Epithelial cell of esophagus (primary cell): Measurements from ENCODE around the gene MAP3K19.

Source experiments
- DNase-seq: peaks from one replicate; pipeline ENCODE4 v3.0.0; 2010; ENCODE audit warnings: low read depth
- H3K4me3 ChIP-seq: 2 replicates; pipeline ENCODE4 v1.5.1; 2011; ENCODE audit warnings: mild to moderate bottlenecking, low read length, control low read depth
- CTCF ChIP-seq: IDR thresholded peaks from 2 replicates; pipeline ENCODE4 v1.5.1; 2011; ENCODE audit warnings: low read depth, mild to moderate bottlenecking, low read length, control low read depth, inconsistent platforms; ENCODE audit not compliant: insufficient read depth; ENCODE audit errors: missing control alignments

The MAP3K19 gene

GRCh38 chr2:134933732-134934131, 113.5 kb downstream of the MAP3K19 start:
- TF ChIP-seq CTCF = no peak
- no peak for DNase-seq
- no peak overlapping the region for H3K4me3 ChIP-seq

- H3K4me3 ChIP-seq = no peak overlapping the region
- TF ChIP-seq CTCF = no peak
- DNase-seq = no peak
Measured at GRCh38 chr2:134932864-134933526, 114.3 kb downstream of the MAP3K19 start.

GRCh38 chr2:134927195-134927594, 120.1 kb downstream of the MAP3K19 start:
- no peak for TF ChIP-seq CTCF
- DNase-seq = peak; percentile 68
- H3K4me3 ChIP-seq = no peak overlapping the region

- H3K4me3 ChIP-seq = no peak overlapping the region
- DNase-seq = peak; percentile 27
- no peak for TF ChIP-seq CTCF
Measured at GRCh38 chr2:134926231-134926931, 120.9 kb downstream of the MAP3K19 start.

GRCh38 chr2:134924912-134925311, 122.3 kb downstream of the MAP3K19 start:
- no peak for DNase-seq
- TF ChIP-seq CTCF = no peak
- H3K4me3 ChIP-seq = no peak overlapping the region

- peak; percentile 40 for DNase-seq
Measured at GRCh38 chr2:134919341-134920210, 127.7 kb downstream of the MAP3K19 start.

More at GRCh38 chr2:134919341-134920210, 127.7 kb downstream of the MAP3K19 start:
- peak overlapping the region; percentile 84 for H3K4me3 ChIP-seq
- no peak for TF ChIP-seq CTCF
